GM19372 (cell line): Measurements from ENCODE around the gene ZCCHC17.

Source experiments
- ATAC-seq: cut with Tn5 transposase; IDR thresholded peaks from one replicate; pipeline ENCODE4 v1.9.1; 2021; ENCODE audit warnings: mild to moderate bottlenecking, low read depth, moderate library complexity; ENCODE audit not compliant: unreplicated experiment

ZCCHC17 gene

DNA sequence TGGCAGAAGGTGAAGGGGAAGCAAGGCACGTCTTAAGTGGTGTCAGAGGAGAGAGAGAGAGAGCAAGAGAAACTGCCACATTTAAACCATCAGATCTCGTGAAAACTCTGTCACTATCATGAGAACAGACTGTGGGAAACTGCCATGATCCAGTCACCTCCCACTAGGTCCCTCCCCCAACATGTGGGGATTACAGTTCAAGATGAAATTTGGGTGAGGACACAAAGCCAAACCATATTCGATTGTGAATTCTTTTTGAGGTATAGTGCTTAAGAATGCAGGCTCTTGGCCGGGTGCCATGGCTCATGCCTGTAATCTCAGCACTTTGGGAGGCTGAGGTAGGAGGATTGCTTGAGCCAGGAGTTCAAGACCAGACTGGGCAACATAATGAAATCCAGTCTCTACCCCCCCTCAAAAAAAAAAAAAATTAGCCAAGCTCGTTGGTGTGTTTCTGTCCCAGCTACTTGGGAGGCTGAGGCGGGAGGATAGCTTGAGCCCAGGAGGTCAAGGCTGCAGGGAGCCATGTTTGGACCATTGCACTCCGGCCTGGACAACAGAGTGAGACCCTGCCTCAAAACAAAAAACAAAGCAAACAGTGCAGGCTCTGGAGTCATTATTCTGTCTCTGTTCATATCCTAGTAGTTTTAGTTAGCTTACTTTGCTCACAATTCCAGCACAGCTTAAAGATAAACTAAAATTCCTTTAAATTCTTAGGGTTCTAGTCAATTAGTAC lies 6.0 kb downstream of the ZCCHC17 start:
- no peak for ATAC-seq

- ATAC-seq, result no peak
These were observed 9.4 kb downstream of the ZCCHC17 start for GRCh38 chr1:31306278-31306677.

DNA sequence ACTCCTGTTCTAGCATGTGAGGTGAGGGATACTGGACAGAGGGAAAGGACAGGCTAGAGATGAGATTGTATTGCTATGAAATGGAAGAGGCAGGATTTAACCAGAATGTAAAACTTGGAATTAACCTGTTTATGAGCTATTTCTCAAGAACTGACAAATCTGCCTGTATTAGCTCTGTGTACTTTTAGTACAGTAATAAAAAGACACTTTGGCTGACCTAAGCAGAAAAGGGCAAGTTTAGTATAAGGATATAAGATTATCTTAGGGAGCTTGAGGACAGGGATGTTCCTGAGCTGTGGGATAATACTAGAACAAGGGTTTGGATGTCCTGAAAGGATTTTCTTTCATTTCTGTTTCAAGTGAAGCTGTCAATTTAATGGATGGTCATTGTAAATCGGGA lies 11.2 kb downstream of the ZCCHC17 start:
- no peak for ATAC-seq

DNA sequence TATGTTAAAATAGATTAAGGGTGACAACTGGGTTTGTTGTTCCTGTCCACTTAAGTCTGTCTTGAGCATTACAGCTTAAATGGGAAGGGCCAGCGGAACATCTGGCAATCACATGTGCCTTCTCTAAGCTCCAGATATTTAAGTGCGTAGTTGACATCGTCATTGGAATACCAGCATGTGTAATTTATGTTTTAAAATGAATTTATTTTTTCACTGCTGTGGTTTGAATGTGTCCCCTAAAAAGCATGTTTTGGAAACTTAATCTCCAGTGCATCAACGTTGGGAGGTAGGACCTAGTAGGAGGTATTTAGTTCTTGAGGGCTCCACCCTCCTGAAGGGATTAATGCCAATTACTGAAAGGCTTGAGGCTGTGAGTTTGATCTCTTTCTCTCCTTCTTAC lies 13.4 kb downstream of the ZCCHC17 start:
- ATAC-seq, result no peak

- ATAC-seq, result no peak
These were observed 19.1 kb downstream of the ZCCHC17 start for GRCh38 chr1:31315902-31316301.

DNA sequence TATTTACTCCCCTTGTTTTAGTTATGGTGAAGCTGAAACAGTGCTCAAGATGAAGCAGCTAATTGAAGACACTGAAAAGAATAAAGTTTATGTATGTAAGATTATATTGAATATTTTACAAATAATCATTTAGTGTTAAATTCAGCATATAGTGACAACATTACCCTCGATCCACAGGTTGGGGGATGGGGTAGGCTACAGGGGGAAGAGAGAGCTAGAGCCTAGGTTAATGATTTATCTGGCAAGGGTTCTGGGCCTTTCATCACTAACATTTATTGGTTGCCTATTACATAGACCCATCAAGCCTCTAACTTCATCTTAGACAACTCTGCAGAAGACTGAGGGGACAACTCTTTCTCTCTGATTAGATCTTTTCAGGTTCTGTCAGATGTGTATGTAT lies 21.3 kb downstream of the ZCCHC17 start:
- no peak for ATAC-seq

DNA sequence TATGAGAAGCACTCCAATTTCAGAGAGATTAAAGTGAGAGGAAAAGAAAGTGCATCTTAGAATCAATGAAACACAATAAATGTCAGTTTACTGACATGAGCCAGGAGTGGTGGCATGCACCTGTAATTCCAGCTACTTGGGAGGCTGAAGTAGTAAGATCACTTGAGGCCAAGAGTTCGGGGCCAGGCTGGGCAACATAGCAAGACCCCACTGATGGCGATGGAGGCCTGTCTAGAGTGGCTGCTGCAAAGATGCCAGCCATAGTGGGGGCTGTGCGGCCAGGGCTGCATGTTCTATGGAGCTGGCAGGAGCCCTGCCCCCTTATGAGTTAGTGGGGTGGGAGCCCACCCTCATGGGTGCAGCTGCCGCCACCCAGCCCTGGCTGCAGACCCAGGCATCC lies 27.3 kb downstream of the ZCCHC17 start:
- no peak for ATAC-seq

DNA sequence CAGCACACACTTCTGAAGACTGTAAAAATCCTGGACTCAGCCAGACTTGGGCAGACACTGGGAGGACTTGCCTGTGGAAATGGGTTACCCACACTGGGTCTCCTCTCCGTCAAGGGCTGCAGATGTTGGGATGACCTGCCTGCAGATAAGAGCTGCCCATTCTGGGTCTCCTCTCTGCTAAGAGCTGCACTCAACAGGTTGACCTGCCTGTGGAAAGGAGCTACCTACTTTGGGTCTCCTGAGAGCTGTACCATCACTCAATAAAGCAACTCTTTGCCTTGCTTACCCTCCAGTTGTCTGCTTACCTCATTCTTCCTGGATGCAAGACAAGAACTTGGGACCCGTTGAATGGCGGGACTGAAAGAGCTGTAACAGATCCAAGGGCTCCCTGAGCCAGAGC lies 28.2 kb downstream of the ZCCHC17 start:
- no peak for ATAC-seq

DNA sequence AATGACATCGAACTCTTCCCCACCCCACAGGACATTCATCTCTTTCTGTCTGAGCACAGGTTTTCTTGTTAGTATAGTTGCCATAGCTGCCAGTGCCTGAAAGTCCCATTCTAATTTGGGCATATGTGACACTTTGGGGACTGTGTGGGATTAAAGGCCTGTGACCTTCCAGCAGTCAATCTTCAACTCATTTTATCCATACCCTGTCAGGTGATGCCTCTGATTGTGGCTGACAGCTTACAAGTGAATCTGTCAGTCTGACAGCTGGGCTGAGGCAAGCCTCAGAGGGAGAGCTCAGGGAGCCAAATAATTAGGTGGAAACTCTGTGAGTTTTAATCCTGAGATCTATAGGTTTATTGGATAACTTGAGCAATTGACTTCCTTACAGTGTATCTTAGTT lies 29.6 kb downstream of the ZCCHC17 start:
- ATAC-seq, result no peak

DNA sequence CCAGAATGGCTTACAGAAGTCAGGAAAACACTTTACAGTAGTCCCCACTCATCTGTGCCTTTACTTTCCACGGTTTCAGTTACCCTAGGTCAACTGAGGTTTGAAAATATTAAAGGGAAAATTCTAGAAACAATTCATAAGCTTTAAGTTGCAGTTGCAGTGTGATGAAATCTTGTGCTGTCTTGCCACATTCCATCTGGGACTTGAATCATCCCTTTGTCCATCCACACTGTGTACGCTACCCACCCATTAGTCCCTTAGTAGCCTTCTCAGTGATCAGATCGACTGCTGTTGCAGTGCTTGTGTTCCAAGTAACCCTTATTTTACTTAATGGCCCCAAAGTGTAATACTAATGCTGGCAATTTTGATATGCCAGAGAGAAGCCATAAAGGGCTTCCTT lies 30.5 kb downstream of the ZCCHC17 start:
- ATAC-seq, result no peak

DNA sequence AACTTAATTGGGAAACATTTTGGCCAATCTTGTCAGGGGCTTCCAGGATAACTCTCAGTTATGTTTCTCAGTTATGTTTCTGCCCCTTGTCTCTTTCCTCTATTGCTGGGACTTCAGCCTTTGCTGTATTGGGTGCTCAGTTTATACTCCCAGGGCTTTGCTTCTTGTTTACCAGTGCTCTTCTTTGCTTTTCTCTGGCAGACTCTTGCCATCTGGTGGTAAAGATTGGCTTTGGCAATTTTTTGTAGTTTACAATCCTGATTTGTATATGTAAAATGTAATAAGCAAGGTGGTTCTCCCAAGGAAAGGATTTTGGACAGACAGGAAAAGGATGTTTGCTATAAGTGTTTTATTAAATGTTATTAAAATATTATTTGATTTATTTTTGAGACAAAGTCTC lies 38.2 kb downstream of the ZCCHC17 start:
- no peak for ATAC-seq

GRCh38 chr1:31336687-31337467 lies 40.0 kb downstream of the ZCCHC17 start:
- no peak for ATAC-seq

DNA sequence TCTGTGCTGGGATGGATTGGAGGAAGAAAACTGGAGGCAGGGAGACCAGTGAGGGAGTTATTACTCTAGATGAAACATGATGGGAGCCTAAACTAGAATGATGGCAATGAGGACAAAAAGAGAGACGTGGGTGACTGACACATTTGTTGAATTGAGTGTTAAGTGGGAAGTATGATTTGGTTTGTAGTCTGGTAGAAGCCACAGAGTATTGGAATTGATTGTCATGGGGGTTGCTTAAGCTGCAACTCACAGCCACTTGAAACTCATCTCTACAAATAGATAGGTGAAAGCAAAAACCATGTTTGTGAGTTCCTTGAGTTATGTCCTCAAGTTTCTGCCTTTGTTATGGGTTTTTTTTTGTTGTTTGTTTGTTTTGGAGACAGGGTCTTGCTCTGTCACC lies 47.7 kb downstream of the ZCCHC17 start:
- ATAC-seq, result no peak

- ATAC-seq, result no peak
These were observed 48.8 kb downstream of the ZCCHC17 start for GRCh38 chr1:31345635-31346034.

- ATAC-seq, result no peak
These were observed 50.0 kb downstream of the ZCCHC17 start for GRCh38 chr1:31346785-31347184.

DNA sequence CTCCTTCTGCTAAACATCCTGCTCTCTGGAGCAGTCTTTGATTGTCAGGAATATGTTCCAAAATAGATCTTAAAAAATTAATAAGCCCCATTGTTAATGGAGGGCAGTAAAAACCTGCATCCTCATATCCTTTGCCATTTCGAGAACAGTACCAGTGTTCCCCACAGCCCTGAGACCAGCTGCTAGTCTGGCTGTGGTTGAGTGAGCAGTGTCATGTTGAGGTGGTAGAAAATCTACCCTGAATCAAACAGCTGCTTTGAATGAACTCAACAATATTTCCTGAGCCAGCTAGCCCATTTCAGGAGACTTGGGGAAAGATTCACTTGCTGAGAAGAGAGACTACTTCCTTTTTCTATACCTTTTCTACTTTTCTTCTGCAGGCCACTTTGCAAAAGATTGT lies 51.6 kb downstream of the ZCCHC17 start:
- no peak for ATAC-seq

- ATAC-seq, result no peak
These were observed 57.5 kb downstream of the ZCCHC17 start for GRCh38 chr1:31354283-31354682.

DNA sequence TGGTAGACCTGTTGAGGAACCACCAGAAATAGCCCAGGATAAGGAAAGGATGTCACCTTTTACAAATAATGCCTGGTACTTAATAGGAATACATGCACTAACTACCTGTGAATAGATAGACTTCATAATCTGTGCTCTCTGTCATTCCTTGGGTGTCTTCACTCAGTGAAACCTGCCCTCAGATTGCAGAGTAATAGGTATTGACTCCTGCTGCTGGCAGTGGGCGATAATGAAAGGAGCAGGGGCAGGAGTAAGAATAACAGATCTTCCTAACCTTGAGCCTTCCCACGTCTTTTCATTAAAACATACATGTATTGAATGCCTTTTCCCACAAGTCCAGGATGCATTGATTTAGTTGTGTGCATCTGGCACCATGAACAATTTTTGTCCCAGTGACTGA lies 59.6 kb downstream of the ZCCHC17 start:
- no peak for ATAC-seq

DNA sequence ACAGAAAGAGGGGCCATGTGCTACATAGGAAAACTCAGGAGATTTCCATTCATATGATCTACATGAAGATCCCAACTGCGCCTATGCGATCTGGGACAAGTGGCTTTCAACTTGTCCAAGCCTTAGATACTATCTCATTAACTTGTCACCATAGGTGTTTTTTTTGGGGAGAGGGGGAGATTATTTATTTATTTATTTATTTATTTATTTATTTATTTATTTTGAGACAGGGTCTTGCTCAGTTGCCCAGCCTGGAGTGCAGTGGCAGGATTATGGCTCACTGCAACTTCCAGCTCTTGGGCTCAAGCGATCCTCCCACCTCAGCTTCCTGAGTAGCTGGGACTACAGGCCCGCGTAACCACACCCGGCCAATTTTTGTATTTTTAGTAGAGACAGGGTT lies 64.8 kb downstream of the ZCCHC17 start:
- ATAC-seq, result no peak

GRCh38 chr1:31362032-31362431 lies 65.2 kb downstream of the ZCCHC17 start:
- ATAC-seq, result no peak

GRCh38 chr1:31364561-31365250 lies 67.9 kb downstream of the ZCCHC17 start:
- ATAC-seq, result no peak

- no peak for ATAC-seq
These were observed 70.0 kb downstream of the ZCCHC17 start for GRCh38 chr1:31366796-31367195.
